Mucosa of descending colon (tissue), 3 donors: ENCODE measurements around the gene PNPLA2. TPM values are rescaled to one million over a fixed set of nuclear protein-coding genes. Genes with fewer than 3 reads are reported as not detected.

Experiments used
- ATAC-seq: fragments of 200-7000 bp; cut with Tn5 transposase; one replicate; pipeline ENCODE4 v1.9.1; 2020; ENCODE audit warnings: mild to moderate bottlenecking, moderate library complexity
- DNase-seq, 3 donors: peaks; one replicate each; pipeline ENCODE4 v3.0.0-alpha.2; 2020
- H3K36me3 ChIP-seq: fragments of 200-600 bp; one replicate; pipeline ENCODE4 v1.8.0; 2021; ENCODE audit warnings: low read depth, mild to moderate bottlenecking
- H3K4me1 ChIP-seq: fragments of 200-600 bp; one replicate; pipeline ENCODE4 v1.8.0; 2021; ENCODE audit warnings: low read depth, mild to moderate bottlenecking
- H3K4me3 ChIP-seq: fragments of 200-600 bp; one replicate; pipeline ENCODE4 v1.8.0; 2021; ENCODE audit warnings: mild to moderate bottlenecking
- H3K9me3 ChIP-seq: fragments of 200-600 bp; one replicate; pipeline ENCODE4 v1.8.0; 2021; ENCODE audit warnings: mild to moderate bottlenecking
- CTCF ChIP-seq: fragments of 200-600 bp; IDR thresholded peaks from one replicate; pipeline ENCODE4 v1.8.0; 2022; ENCODE audit warnings: antibody characterized with exemption, mild to moderate bottlenecking
- intact Hi-C, 2 donors: fragments of 100-400 bp; cut with DNase I in 1 of 2; cut with micrococcal nuclease in 1 of 2; formaldehyde crosslinking; loops; one replicate each; pipeline versions ENCODE4 v1.11.0 to v1.11.1; 2022; cut with DNase I, micrococcal nuclease
- total RNA-seq, 3 donors: library from RNA; stranded (reverse); fragmentation: NEBNext Ultra II Directional in 2 of 3; extraction: Animal tissue kit (Norgen Biotek cat#: 25700) in 2 of 3; gene quantifications; one replicate each; pipeline versions ENCODE4 v1.2.1 to v1.2.4, GENCODE V29; 2021 to 2023
- donor health status: DM: no; HTN: no; CAD: no; lungs with moderate emphysema.
- donor health status: DM: no; HTN: no; CAD: no.
- donor health status: DM: no; HTN: yes; CAD: no.

The PNPLA2 gene
- total RNA-seq, 3 donors from 2014 or later, result 138 to 253 (median 167) TPM

DNA sequence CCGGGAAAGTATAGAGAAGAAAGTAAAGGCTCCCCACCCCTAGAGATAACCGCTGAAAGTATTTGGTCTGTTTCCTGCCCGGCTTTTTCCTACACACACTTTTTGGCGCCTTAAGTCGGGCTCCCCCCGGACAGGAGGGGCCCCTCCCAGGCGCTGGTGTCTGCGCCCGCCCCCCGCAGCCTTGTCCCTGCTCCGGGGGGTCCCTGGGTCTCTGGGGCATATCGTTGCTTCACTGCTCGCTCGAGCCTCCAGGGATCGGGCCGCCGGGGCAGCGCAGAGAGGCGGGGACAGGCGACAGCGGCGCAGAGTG is 8.1 kb downstream of the PNPLA2 start:
- Histone ChIP-seq H3K4me1 (peaks cover 66% of the 10 kb centered on the region), H3K4me3 (peak overlapping the region; percentile 21), H3K9me3 (no peaks in the 10 kb centered on the region), H3K36me3 (no peaks in the 10 kb centered on the region)
- DNase-seq (peak in 1 of 3 donors; percentile 76), ATAC-seq (no peak)
- no peak for TF ChIP-seq CTCF
- intact Hi-C loops, result no loop called here

DNA sequence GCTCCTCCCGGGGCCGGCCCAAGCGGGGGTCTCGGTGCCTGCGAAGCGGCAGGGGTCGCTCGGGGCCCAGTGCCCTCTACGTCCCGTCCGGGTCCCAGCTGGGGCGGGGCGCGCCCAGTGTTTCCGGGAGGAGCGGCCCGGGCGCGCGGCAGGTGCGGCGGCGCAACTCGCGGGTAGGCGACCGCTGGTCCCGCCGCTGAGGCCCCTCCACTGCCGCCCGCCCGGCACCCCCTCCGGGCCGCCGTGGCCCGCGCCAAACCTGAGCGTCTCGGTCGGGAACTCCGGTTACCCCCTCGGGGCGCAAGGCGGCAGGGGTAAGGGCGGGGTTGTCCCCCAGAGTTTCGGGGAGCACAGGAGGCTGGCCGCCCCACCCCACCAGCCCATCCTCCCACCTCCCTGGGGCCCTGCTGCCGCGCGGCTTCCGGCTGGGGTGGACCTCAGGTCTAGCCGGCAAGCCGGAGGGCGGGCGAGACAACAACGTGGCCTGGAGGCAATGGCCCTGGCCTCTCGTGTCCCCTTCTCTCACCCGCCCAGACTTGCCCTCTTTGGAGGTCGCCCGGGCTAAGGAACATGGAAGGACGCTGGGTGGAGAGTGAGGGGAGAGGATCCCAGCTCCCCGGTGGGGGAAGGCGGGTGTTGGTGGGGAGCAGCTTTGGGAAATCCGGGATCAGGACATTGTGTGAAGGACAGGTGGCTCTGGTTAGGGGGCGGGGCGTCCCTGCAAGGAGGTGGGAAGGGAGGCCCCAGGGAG is 8.6 kb downstream of the PNPLA2 start:
- no peaks in the 10 kb centered on the region for H3K36me3 ChIP-seq
- no peak for TF ChIP-seq CTCF
- ATAC-seq, result peak; percentile 61
- H3K9me3 ChIP-seq, result no peaks in the 10 kb centered on the region
- H3K4me1 ChIP-seq, result peaks cover 71% of the 10 kb centered on the region
- intact Hi-C loops, result no loop called here
- H3K4me3 ChIP-seq, result peak overlapping the region; percentile 21
- peak; percentile 62 to 83 (median 83) for DNase-seq

- Histone ChIP-seq H3K4me1 (peaks cover 74% of the 10 kb centered on the region), H3K9me3 (no peaks in the 10 kb centered on the region), H3K36me3 (no peaks in the 10 kb centered on the region), H3K4me3 (peak within 1 kb of the TSS; percentile 21)
- intact Hi-C loops, result no loop called here
- DNase-seq, result peak; percentile 78 to 86 (median 84)
- no peak for TF ChIP-seq CTCF
- ATAC-seq, result no peak
These were observed 9.1 kb downstream of the PNPLA2 start, which contains the start of gene CRACR2B for GRCh38 chr11:827897-828192. Gene CRACR2B (plus strand): TSS chr11:827919. CDS start chr11:828608, 689 bp downstream.

GRCh38 chr11:828506-829175 is 9.9 kb downstream of the PNPLA2 start:
- Histone ChIP-seq H3K9me3 (no peaks in the 10 kb centered on the region), H3K36me3 (no peaks in the 10 kb centered on the region), H3K4me1 (peaks cover 74% of the 10 kb centered on the region), H3K4me3 (no peak overlapping the region)
- TF ChIP-seq CTCF, result no peak
- ATAC-seq, result no peak
- peak in 1 of 3 donors; percentile 55 for DNase-seq
- intact Hi-C loops, result no loop called here

GRCh38 chr11:829176-829846 is 10.6 kb downstream of the PNPLA2 start:
- H3K4me3 ChIP-seq, result no peak overlapping the region
- no peaks in the 10 kb centered on the region for H3K9me3 ChIP-seq
- intact Hi-C loops, result no loop called here
- peaks cover 72% of the 10 kb centered on the region for H3K4me1 ChIP-seq
- DNase-seq (peak in 2 of 3 donors; percentile 60 to 69), ATAC-seq (no peak)
- TF ChIP-seq CTCF, result no peak
- H3K36me3 ChIP-seq, result no peaks in the 10 kb centered on the region
